Endothelial cell of umbilical vein (primary cell): ENCODE data around the gene HTT. TPM values are rescaled to one million over a fixed set of nuclear protein-coding genes. Genes with fewer than 3 reads are reported as not detected.

ENCODE experiments used
- BruUV-seq: library from RNA; stranded (reverse); fragments of 400-500 nt; replicated peaks from 2 replicates; lab custom pipeline; 2021; lab: Mats Ljungman, UMichigan
- CTCF ChIA-PET: fragments of 300-600, 350-600 bp; sonication (Branson Sonifier 250); formaldehyde crosslinking; loops from one replicate; lab custom pipeline; 2021; ENCODE audit warnings: antibody characterized with exemption, inconsistent platforms; lab: Charles Lee
- POLR2A ChIA-PET: fragments of 300-600, 350-600 bp; sonication (Branson Sonifier 250); formaldehyde crosslinking; loops from one replicate; lab custom pipeline; 2021; ENCODE audit warnings: antibody characterized with exemption, inconsistent platforms; lab: Charles Lee
- DNase-seq: peaks from one replicate; pipeline ENCODE4 v3.0.0-alpha.2; 2011; ENCODE audit warnings: low read depth, low spot score
- FAIRE-seq: peaks from 2 replicates; lab custom pipeline; 2011; peaks lifted over from hg19 to GRCh38; lab: Jason Lieb, UNC
- H2AFZ ChIP-seq: 2 replicates; pipeline ENCODE4 v1.6.0; 2012; ENCODE audit warnings: low read depth, low read length, control low read depth, inconsistent platforms
- H3K27ac ChIP-seq: 2 replicates; pipeline ENCODE4 v1.5.1; 2011; ENCODE audit warnings: low read depth, mild to moderate bottlenecking, control low read depth, low read length, moderate library complexity; ENCODE audit not compliant: insufficient read depth
- H3K27me3 ChIP-seq, 2 experiments: 2 replicates each; pipeline versions ENCODE4 v1.6.0 to v1.6.1; 2011; ENCODE audit warnings: low read length in 2 of 2, mixed read lengths in 1 of 2; ENCODE audit not compliant: control insufficient read depth in 2 of 2, insufficient read depth in 2 of 2
- H3K36me3 ChIP-seq, 2 experiments: 2 replicates in 1 of 2; 3 replicates in 1 of 2; pipeline ENCODE4 v1.5.1; 2011; ENCODE audit warnings: low read length in 2 of 2, mild to moderate bottlenecking in 1 of 2, moderate library complexity in 1 of 2; ENCODE audit not compliant: control insufficient read depth in 2 of 2, insufficient read depth in 2 of 2; ENCODE audit errors: extremely low read depth in 1 of 2
- H3K4me1 ChIP-seq: 3 replicates; pipeline ENCODE4 v1.5.1; 2011; ENCODE audit warnings: mild to moderate bottlenecking, low read length; ENCODE audit not compliant: control insufficient read depth, insufficient read depth; ENCODE audit errors: extremely low read depth
- H3K4me2 ChIP-seq: 2 replicates; pipeline ENCODE4 v1.6.1; 2011; ENCODE audit warnings: low read length, control low read depth, mixed read lengths; ENCODE audit not compliant: insufficient read depth
- H3K4me3 ChIP-seq, 3 experiments: fragments of 200-600 bp in 1 of 3; sonication (generic), shearing (Covaris generic) in 1 of 3; replicated peaks in 1 of 3; 2 replicates each; pipeline ENCODE4 v1.5.1; 2011 to 2016; ENCODE audit warnings: control low read depth in 3 of 3, low read length in 3 of 3, mild to moderate bottlenecking in 2 of 3, inconsistent platforms in 1 of 3, low read depth in 1 of 3, moderate library complexity in 1 of 3; ENCODE audit not compliant: insufficient read depth in 1 of 3
- H3K79me2 ChIP-seq: 2 replicates; pipeline ENCODE4 v1.6.0; 2012; ENCODE audit warnings: low read length, inconsistent platforms; ENCODE audit not compliant: control insufficient read depth, insufficient read depth
- H3K9ac ChIP-seq: replicated peaks from 2 replicates; pipeline ENCODE3; 2011; ENCODE audit warnings: low read length, control low read depth; ENCODE audit not compliant: insufficient read depth; ENCODE audit errors: extremely low read depth
- H3K9me1 ChIP-seq: replicated peaks from 3 replicates; pipeline ENCODE4 v1.6.0; 2011; ENCODE audit warnings: mild to moderate bottlenecking, low read length; ENCODE audit not compliant: control insufficient read depth, insufficient read depth; ENCODE audit errors: extremely low read depth
- H3K9me3 ChIP-seq: replicated peaks from 2 replicates; pipeline ENCODE4 v1.5.1; 2012; ENCODE audit warnings: low read length, inconsistent platforms; ENCODE audit not compliant: control insufficient read depth, insufficient read depth
- H4K20me1 ChIP-seq: replicated peaks from 2 replicates; pipeline ENCODE3; 2011; ENCODE audit warnings: mild to moderate bottlenecking, low read length; ENCODE audit not compliant: control insufficient read depth, insufficient read depth; ENCODE audit errors: extremely low read depth
- CTCF ChIP-seq, 2 donors: IDR thresholded peaks; 1 replicate in 1 of 2; 2 replicates in 1 of 2; pipeline ENCODE4 v1.5.1; 2011; ENCODE audit warnings: low read length in 2 of 2, mild to moderate bottlenecking in 2 of 2, moderate library complexity in 2 of 2, control low read depth in 1 of 2, inconsistent platforms in 1 of 2, low read depth in 1 of 2; ENCODE audit not compliant: insufficient read depth in 1 of 2; ENCODE audit errors: extremely low read depth in 1 of 2
- EZH2 ChIP-seq: IDR thresholded peaks from 2 replicates; pipeline ENCODE4 v1.6.1; 2012; ENCODE audit warnings: borderline replicate concordance, low read depth, mild to moderate bottlenecking, moderate library complexity, low read length, inconsistent platforms; ENCODE audit not compliant: severe bottlenecking
- FOS ChIP-seq: IDR thresholded peaks from 2 replicates; pipeline ENCODE4 v1.6.1; 2011; ENCODE audit warnings: mild to moderate bottlenecking, low read length, moderate library complexity, borderline replicate concordance; ENCODE audit not compliant: insufficient read depth
- GATA2 ChIP-seq: IDR thresholded peaks from 2 replicates; pipeline ENCODE4 v1.7.0; 2011; ENCODE audit warnings: low read depth, mild to moderate bottlenecking, moderate library complexity, mixed read lengths, low read length; ENCODE audit not compliant: insufficient read length, insufficient read depth
- JUN ChIP-seq: IDR thresholded peaks from 2 replicates; pipeline ENCODE4 v1.6.1; 2011; ENCODE audit warnings: borderline replicate concordance, low read depth; ENCODE audit not compliant: insufficient read length, insufficient read depth
- MAX ChIP-seq: IDR thresholded peaks from 2 replicates; pipeline ENCODE4 v1.6.1; 2011; ENCODE audit not compliant: insufficient read depth, insufficient read length
- MYC ChIP-seq: IDR thresholded peaks from one replicate; pipeline ENCODE4 v1.6.1; 2011; ENCODE audit warnings: mild to moderate bottlenecking, low read depth, low read length
- POLR2A ChIP-seq: IDR thresholded peaks from 2 replicates; pipeline ENCODE4 v1.6.1; 2012; ENCODE audit warnings: low read depth, mild to moderate bottlenecking, control low read depth, low read length
- POLR2AphosphoS5 ChIP-seq: IDR thresholded peaks from 2 replicates; pipeline ENCODE4 v1.6.1; 2012; ENCODE audit warnings: low read depth, mild to moderate bottlenecking, control low read depth, low read length, moderate library complexity; ENCODE audit not compliant: insufficient read depth
- dilution Hi-C: fragments of 300-500 bp; cut with MboI; formaldehyde crosslinking; loops from one replicate; pipeline ENCODE4 v1.15.0; 2019; ENCODE audit warnings: low sequenced_read_pairs; ENCODE audit not compliant: extremely low pct_ligation_motif_present
- intact Hi-C: fragments of 100-400 bp; cut with micrococcal nuclease; formaldehyde crosslinking; loops from one replicate; pipeline ENCODE4 v1.10.0; 2022
- polyA plus RNA-seq, 4 experiments: library from polyadenylated mRNA; depleted of rRNA in 3 of 4; stranded (reverse) in 3 of 4; unstranded in 1 of 4; fragments of >200 nt; gene quantifications; 2 replicates each; pipeline versions ENCODE4 v1.2.1 to v1.2.3, GENCODE V29; 2011 to 2012; ENCODE audit warnings: missing spikeins in 1 of 4
- total RNA-seq: library from RNA; stranded (reverse); gene quantifications from 2 replicates; pipeline ENCODE4 v1.2.3, GENCODE V29; 2021

The HTT gene
- total and polyA plus RNA-seq, 2 donors (not counting 3 experiments of a cell fraction or from before 2014, with no cell fraction given): 15.7 to 61.2 TPM

- Histone ChIP-seq H3K4me1 (peaks cover 27% of the 10 kb centered on the region), H3K4me2 (no peak overlapping the region), H2AFZ (no peak overlapping the region), H3K4me3 (no peak overlapping the region), H3K9me1 (no peaks in the 10 kb centered on the region), H3K27me3 (no peaks in the 10 kb centered on the region), H3K9ac (no peak overlapping the region), H3K9me3 (no peaks in the 10 kb centered on the region), H4K20me1 (no peaks in the 10 kb centered on the region), H3K79me2 (peaks cover 2% of the 10 kb centered on the region), H3K27ac (no peak overlapping the region), H3K36me3 (peaks cover 10 to 18% of the 10 kb centered on the region in 2 experiments)
- TF ChIP-seq EZH2: no peak
- no peak for TF ChIP-seq MYC
- no peak for TF ChIP-seq FOS
- CTCF ChIA-PET: interaction anchor here (1.7 to 1.9 kb wide), 2 partner anchors 9 to 20 kb away, joined by 5 to 8 read pairs; no protein-coding TSS in a partner anchor
- POLR2A ChIA-PET: no interaction called here
- FAIRE-seq (no peak), DNase-seq (no peak)
- BruUV-seq: no TSS peak
- intact Hi-C loops: no loop called here
- dilution Hi-C loops: no loop called here
Measured at GRCh38 chr4:3115637-3116270, 41.3 kb downstream of the HTT start.

- H3K27ac ChIP-seq: no peak overlapping the region
- no peak overlapping the region for H3K4me3 ChIP-seq
- no peak for DNase-seq
- H3K9me3 ChIP-seq: no peaks in the 10 kb centered on the region
- peaks cover 27% of the 10 kb centered on the region for H3K4me1 ChIP-seq
- no peak overlapping the region for H3K9ac ChIP-seq
- CTCF ChIA-PET: interaction anchor here (1.0 to 1.9 kb wide), 3 partner anchors 10 to 19 kb away, joined by 3 to 8 read pairs (median 5); no protein-coding TSS in a partner anchor
- no TSS peak for BruUV-seq
- H3K27me3 ChIP-seq: no peaks in the 10 kb centered on the region
- TF ChIP-seq POLR2AphosphoS5 (no peak), GATA2 (no peak), JUN (no peak), MYC (no peak), CTCF (IDR thresholded peaks at IDR 0.05; ENCODE audit: extremely low read depth in 1 of 2, insufficient read depth in 1 of 2, low read depth in 1 of 2, low read length in 2 of 2) (no peak), MAX (no peak), POLR2A (no peak), EZH2 (no peak), FOS (no peak)
- peaks cover 10 to 18% of the 10 kb centered on the region in 2 experiments for H3K36me3 ChIP-seq
- FAIRE-seq: no peak
- no peak overlapping the region for H3K4me2 ChIP-seq
- intact Hi-C loops (no loop called here), dilution Hi-C loops (no loop called here)
- H3K79me2 ChIP-seq: peaks cover 2% of the 10 kb centered on the region
- H2AFZ ChIP-seq: no peak overlapping the region
- POLR2A ChIA-PET: no interaction called here
- H3K9me1 ChIP-seq: no peaks in the 10 kb centered on the region
- no peaks in the 10 kb centered on the region for H4K20me1 ChIP-seq
Measured at GRCh38 chr4:3116955-3117354, 42.5 kb downstream of the HTT start.
